Ammon's horn (tissue), 1 donor: ENCODE measurements around the gene EPHA5.

Experiments used
- DNase-seq: peaks from one replicate; pipeline ENCODE4 v3.0.0-alpha.2; 2016; ENCODE audit warnings: low spot score

Gene EPHA5

GRCh38 chr4:65624651-65625050 is 45.6 kb downstream of the EPHA5 start:
- DNase-seq, result no peak

GRCh38 chr4:65623506-65623905 is 46.8 kb downstream of the EPHA5 start:
- no peak for DNase-seq

GRCh38 chr4:65617416-65617815 is 52.9 kb downstream of the EPHA5 start:
- no peak for DNase-seq

DNA sequence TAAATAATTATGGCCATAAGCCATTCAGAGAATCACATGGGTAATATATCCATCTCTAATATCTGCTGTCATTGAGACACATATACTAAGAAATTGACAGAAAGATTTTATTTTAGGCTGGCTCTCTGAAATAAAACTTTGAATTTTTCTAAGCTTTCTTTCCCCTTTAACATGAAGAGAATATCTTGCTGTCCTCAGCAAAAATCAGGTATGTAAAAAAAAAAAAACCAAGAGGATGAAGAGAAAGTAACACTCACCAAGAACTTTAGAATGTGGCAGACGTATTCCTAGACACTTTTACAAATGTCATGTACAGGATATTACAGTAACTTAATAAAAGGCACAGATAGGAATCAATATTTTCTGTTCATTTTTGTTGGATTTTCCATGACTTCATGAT is 65.8 kb downstream of the EPHA5 start:
- DNase-seq, result no peak

GRCh38 chr4:65600656-65601055 is 69.6 kb downstream of the EPHA5 start:
- no peak for DNase-seq

DNA sequence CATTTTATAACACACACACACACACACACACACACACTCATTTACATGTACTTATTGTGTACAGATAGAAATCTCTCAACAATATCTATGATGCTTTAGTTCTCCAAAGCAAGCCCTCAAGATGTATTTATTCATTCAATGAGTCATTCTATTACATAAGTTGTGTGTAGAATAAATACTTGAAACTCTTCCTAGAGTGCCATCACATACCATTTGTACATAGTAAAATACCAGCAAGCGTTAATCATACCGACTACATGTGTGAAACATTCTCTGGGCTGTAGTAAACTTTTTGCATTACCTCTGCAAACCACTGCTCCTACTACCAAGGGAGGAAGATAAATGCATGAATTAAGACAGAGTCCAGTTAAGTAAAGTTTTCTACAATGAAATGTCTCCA is 70.9 kb downstream of the EPHA5 start:
- DNase-seq, result no peak

DNA sequence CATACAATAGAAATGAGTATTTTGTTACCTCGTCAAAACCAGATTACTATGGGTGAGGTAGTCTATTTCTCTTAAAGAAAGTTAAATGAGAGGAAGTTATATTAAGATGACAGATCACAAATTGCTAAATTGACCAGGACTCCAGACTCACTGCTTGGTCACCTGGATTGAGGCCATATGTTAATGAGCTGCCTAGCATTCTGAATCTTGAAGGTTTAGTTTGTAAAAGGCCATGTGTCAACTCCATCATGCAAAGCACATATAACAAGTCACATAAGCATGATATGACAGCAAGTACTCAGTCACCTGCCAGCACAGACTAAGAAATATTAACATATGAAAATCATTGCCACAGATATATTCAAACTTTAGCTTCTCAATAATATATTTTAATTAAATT is 72.6 kb downstream of the EPHA5 start:
- no peak for DNase-seq

DNA sequence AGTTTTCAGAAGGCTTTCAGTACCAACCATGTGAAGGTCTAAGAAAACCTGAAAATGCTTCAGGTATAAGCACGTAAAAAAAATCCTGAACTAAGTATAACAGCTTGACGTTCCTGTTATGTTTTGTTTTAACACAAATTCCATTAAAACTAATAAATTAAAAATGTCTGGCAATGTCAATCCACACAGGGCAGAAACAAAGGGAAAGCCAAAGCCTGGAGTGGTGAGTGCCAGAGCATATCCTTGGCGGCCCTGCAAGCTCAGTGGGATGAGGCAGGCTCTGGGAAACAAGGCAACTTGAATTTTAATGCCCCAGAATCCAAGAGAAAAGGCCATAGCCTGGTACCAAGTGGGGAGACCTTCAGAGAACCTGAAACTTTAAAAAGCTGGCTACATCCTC is 78.2 kb downstream of the EPHA5 start:
- no peak for DNase-seq

GRCh38 chr4:65589921-65590320 is 80.4 kb downstream of the EPHA5 start:
- DNase-seq, result no peak

GRCh38 chr4:65589331-65589730 is 81.0 kb downstream of the EPHA5 start:
- DNase-seq, result no peak

- no peak for DNase-seq
Measured at GRCh38 chr4:65580551-65580950, 89.7 kb downstream of the EPHA5 start.

DNA sequence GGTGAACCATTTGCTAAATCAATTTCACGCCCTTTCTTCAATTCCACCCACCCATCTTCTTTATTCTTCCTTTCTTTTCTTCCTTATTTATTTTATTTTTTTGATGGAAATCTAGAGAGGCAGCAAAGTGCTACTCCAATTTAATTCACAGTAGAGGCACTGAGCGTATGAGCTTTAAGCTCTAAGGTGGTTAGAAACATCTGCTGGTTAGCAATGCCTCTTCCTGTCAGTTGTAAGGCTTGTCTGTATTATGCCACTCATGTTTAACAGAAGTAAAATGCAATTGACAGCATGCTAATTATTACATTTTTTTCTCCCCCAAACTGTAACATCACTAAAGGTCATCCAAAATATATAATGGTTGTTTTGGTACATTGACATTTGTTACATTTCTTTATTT is 103.8 kb downstream of the EPHA5 start:
- no peak for DNase-seq

- DNase-seq, result peak; percentile 6
Measured at GRCh38 chr4:65561164-65561563, 109.1 kb downstream of the EPHA5 start.

- DNase-seq, result no peak
Measured at GRCh38 chr4:65559270-65559669, 111.0 kb downstream of the EPHA5 start.

GRCh38 chr4:65552057-65552456 is 118.2 kb downstream of the EPHA5 start:
- no peak for DNase-seq

- no peak for DNase-seq
Measured at GRCh38 chr4:65550500-65550899, 119.8 kb downstream of the EPHA5 start.

- peak; percentile 43 for DNase-seq
Measured at GRCh38 chr4:65546882-65547416, 123.3 kb downstream of the EPHA5 start.

GRCh38 chr4:65538571-65538970 is 131.7 kb downstream of the EPHA5 start:
- DNase-seq, result no peak

DNA sequence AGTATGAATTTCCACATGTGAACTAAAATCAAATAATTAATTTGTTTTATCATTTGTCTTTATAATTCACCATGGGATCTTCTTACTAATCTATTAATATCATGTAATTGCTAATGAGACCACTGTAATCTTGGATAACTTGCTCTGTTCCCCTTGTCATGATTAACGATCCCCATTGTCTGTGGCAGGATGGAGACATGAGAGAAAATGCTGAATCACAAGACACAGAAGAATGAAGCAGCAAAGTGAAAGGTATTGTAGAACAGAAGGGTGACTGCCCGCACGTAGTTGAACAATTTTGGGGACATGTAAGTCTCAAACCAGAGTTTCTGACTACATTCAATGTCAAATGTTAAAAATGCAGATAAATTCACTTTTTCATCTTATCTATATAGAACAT is 135.2 kb downstream of the EPHA5 start:
- DNase-seq, result no peak

GRCh38 chr4:65521666-65522065 is 148.6 kb downstream of the EPHA5 start:
- DNase-seq, result peak; percentile 39

DNA sequence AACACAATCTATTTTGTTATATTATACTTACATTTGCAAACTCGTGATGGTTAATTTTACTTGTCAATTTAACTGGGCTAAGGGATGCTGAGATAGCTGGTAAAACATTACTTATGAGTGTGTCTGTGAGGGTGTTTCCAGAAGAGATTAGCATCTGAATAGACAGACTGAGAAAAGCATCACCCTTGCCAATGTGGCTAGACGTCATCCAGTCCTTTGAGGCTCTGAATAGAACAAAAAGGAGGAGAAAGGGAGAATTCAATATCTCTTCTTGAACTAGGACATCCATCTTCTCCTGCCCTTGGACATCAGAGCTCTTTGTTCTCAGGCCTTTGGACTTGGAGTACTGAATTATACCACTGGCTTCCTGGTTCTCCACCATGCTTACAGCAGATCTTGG is 154.6 kb downstream of the EPHA5 start:
- DNase-seq, result no peak

- DNase-seq, result no peak
Measured at GRCh38 chr4:65510976-65511375, 159.3 kb downstream of the EPHA5 start.

DNA sequence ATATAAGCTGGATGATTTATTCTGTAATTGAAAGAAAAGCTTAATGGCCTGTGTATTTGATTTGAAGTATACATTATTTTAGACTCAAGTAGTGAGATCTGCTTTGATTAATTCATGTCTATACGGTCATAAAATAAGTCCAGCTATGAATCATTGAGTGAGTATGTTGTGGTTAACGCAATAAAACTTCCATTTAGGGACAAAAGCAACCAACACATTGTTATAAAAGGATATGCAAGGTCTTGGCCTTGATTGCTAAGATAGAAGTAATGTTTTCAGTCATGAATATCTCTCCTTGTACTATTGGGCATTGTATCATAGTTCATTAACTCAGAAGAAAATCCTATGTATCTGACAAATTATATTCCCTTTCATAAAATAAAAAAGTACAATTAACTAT is 162.1 kb downstream of the EPHA5 start:
- DNase-seq, result no peak

DNA sequence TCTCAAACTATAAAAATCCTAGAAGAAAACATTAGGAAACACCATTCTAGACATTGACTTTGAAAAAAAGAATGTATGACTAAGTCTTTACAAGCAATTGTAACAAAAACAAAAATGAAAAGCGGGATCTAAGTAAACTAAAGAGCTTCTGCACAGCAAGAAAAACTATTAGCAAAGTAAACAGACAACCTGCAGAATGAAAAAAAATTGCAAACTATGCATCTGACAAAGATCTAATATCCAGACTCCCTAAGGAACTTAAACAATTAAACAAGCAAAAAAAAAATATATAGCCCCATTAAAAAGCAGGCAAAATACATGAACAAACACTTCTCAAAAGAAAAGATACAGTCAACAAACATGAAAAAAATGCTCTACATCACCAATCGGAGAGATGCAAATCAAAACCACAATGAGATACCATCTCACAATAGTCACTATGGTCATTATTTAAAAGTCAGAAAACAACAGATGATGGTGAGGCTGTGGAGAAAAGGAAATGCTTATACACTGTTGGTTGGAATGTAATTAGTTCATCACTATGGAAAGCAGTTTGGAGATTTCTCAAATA is 168.1 kb downstream of the EPHA5 start:
- DNase-seq, result no peak

- no peak for DNase-seq
Measured at GRCh38 chr4:65498606-65499005, 171.7 kb downstream of the EPHA5 start.
